ENCODE data around the gene GALNS.

The GALNS gene

DNA sequence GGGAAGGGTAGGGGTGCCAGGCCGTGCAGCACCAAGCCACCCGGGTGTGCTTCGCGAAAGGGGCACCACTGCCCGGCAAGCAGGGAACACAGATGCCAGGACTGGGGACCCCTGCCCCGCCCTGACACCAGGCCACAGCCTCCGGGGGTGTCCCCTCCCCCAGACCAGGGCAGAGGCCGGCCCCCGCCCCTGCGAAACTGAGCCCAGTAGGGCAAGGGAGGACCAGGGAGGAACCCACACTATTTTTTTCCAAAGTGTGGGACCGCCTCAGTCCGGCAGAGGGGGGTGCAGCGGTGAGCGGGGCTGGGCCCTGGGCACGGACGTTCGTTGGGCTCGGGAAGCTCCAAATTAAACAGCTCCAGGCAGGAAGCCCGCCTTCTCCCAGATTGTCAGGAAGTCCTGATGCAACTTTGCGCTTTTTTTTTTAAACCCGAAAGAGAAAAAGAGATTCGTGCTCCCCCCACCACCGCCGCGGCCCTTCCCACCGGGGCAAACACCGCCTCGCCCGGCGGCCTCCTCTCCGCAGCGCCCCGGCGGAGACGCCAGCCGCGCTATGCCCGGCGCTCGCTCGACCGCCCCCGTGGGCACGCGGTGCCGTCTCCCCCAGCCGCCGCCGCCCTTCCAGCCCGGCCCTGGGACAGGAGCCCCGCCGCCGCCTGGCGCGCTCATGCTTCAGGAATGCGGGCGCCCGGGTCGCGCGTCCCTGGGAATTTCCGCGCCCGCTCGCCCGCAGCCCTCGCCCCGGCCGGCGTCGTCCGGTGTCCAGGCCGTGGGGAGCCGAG is 72.5 kb downstream of the GALNS start:
- DNase-seq = peak; percentile 77
- in situ Hi-C loops (cut with HindIII; ENCODE audit: low pct_ligation_motif_present, low pct_unique_long_range_greater_than_20kb, low sequenced_read_pairs) = loop anchor here (10.0 kb wide), 1 partner anchor 109 kb away; no protein-coding TSS in a partner anchor

DNA sequence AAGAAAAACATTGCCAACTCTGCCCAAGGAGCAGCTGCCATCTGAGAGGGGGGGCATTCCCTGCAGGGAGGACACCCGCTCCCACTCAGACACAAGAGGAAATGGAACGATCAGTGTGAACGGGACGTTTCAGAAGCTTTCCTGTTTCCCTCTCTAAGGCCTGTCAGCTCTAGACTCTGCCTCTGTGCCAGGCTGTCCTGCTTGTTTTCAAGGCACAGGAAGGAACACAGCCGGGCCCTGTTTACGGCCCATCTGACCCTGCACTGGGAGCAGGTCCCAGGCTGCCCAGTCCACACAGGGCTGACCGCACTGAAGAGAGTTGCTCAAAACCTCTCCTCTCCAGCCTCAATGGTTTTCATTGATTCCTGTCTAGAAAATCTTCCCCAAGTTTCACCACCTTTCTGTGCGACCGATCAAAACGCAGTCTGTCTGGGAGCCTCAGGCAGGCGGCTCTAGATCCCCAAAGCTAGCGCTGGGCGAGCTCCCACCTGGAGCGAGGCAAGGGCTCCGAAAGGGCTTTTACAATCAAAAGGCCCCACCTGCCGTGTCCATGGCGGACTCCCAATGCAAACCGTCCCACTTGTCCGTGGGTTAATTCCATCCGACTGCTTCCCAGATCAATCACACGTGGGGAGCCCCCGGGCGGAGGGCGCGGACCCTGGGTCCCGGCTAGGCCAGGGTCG is 73.2 kb downstream of the GALNS start:
- no peak for DNase-seq

DNA sequence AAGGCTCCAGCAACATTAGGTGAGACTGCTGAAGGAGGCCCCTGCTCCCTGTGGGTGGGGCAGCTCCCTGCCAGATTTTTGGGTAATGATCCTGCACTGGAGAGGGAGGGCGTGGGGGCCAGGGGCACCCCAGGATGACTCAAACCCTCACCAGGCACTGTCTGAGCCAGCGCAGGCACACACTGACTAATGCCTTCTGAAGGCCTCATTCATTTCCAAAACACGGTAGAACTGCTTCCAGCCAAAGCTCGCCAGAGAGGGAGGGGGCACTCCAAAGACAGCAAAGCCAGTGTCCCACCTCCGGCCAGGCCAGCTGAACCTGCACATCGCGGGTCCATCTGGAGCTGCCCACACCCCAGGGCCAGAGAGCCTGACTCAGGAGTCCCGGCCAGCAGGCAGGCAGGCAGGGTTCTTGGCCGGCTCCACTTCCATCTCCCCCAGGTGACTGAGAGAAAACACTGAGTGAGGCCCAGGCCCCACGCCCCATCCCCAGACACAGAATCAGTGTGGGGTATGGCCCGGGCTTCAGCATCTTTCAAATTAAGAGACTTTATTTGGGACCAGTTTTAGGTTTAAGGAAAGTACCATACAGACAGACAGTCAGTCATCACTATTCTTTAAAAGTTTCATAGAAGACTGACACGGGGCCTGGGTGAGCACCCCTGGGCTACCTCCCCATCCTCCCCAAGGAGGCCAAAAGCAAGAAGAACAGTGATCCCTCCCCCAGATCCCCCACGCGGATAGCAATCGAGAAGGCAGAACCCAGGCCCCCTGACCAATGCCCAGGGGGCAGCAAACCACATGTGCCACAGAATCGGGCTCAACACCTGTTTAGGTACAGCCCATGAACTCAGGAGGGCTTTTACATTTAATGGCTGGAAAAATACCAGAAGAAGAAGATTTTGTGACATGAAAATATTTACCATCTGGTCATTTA is 74.0 kb downstream of the GALNS start:
- in situ Hi-C loops (cut with HindIII; ENCODE audit: low pct_ligation_motif_present, low pct_unique_long_range_greater_than_20kb, low sequenced_read_pairs) = loop anchor here (10.0 kb wide), 1 partner anchor 108 kb away; no protein-coding TSS in a partner anchor
- peak; percentile 65 for DNase-seq

More for the DNA sequence above, 73.2 kb downstream of the GALNS start:
- in situ Hi-C loops (cut with HindIII; ENCODE audit: low pct_ligation_motif_present, low pct_unique_long_range_greater_than_20kb, low sequenced_read_pairs) = loop anchor here (10.0 kb wide), 1 partner anchor 109 kb away; no protein-coding TSS in a partner anchor

DNA sequence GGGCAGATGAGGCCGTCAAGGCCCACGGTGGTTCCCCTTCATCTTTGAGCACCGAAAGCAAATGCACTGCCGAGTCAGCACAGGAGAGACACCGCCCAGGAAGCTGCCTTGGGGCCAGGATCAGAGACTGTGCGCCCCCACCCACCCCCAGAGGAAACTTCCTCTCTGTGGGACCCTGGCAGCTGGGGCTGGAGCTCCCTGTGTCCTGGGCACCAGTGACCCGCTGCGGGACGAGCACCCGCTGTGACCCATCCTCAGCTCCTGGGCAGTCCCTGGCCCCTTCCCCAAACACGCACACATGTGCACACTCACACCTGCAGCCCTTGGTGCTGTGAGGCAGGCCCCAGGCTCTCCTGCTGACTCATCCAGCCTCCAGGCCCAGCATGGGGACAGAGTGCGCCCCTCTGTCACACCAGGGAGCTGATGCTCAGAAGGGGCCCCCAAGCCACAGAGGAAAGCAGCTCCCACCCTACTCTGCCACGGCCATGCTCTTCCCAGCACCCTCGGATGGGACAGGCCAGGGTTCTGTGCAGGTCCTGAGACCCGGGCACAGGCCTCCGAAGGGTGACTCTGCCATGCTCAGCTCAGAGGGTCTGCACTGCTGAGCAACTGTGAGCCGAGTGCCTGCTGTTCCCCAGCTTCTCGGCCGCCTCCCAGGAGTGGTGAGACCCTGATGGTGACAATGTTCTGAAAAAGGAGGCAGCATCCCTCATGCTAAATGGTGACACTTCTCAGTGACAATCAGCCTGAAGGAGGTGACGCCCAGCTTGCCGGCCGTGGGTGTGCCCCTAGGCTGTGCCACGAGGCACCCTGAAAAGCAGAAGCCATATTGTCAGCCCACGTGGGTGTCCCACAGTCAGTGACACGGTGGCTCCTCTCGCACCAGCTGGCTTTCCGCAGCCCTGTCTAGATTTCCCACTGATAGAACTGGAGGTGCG is 75.3 kb downstream of the GALNS start:
- no peak for DNase-seq
- in situ Hi-C loops (cut with HindIII; ENCODE audit: low pct_ligation_motif_present, low pct_unique_long_range_greater_than_20kb, low sequenced_read_pairs) = loop anchor here (10.0 kb wide), 1 partner anchor 107 kb away; no protein-coding TSS in a partner anchor

DNA sequence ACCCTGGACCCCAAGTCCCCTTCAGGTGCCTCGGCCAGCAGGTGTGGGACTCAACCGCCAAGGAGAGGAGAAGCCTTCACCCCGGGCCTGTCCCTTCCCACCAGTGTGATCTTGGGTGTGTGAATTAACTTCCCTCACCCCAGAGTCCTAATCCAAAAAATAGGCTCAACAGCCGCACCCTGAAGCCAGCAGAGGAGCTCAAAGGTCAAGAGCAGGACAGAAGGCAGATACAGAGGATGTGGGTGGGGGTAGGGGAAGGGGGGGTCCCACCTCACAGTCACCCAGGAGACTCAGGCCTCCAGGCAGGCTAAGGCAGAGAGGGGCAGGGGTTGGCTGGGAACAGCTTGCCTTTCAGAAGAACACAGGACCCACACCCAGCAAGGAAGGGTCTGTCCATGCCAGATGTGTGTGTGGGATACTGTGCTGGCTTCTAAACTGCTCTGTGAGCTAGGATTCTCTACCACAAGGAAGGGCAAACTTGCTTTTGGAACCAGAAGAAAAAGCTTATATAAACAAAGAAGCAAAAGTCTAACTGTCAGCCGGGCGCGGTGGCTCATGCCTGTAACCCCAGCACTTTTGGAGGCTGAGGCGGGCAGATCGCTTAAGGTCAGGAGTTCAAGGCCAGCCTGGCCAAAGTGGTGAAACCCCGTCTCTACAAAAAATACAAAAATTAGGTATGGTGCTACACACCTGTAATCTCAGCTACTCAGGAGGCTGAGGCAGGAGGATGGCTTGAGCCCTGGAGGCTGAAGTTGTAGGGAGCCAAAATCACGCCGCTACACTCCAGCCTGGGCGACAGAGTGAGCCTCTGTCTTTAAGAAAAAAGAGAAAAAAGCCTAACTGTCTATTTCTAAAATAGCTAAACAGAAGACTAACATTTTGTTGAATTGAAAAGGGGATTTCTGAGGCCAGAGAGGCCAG is 76.3 kb downstream of the GALNS start:
- no peak for DNase-seq
- in situ Hi-C loops (cut with HindIII; ENCODE audit: low pct_ligation_motif_present, low pct_unique_long_range_greater_than_20kb, low sequenced_read_pairs) = loop anchor here (10.0 kb wide), 1 partner anchor 106 kb away; no protein-coding TSS in a partner anchor

DNA sequence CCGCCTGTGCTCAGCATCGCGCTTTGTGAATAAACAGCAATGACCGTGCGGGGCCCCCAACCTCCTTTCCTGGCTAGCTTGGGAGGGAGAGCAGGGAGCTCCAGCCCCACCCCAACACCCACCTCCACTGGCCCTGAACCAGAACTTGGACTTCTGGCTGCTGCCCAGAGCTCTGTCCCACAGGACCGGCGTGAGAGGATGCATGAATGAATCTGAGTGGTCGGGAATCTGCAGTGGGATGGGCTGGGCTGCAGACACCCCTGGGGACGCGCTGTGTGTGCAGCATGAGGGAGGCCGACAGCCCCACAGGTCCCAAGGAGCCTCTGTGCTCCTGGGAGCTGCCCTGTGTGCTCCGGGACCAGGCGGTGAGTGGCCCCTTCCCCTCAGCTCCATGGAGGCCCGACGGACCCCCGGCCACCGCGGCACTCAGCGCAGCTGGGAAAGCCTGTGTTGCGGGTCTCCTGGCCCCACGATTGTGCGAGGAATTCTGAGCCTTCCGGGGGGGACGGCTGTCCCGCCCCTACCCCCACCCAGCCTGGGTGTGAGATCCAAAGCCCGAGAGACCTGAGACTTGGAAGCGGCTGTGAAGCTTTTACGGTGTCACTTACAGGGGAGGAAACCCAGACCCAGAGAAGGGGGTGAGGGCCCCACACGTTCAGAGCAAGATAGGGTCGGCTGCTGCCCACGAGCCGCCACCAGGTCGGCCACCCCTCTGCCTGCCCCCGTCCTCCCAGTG is 77.2 kb downstream of the GALNS start:
- in situ Hi-C loops (cut with HindIII; ENCODE audit: low pct_ligation_motif_present, low pct_unique_long_range_greater_than_20kb, low sequenced_read_pairs) = loop anchor here (10.0 kb wide), 1 partner anchor 105 kb away; no protein-coding TSS in a partner anchor

DNA sequence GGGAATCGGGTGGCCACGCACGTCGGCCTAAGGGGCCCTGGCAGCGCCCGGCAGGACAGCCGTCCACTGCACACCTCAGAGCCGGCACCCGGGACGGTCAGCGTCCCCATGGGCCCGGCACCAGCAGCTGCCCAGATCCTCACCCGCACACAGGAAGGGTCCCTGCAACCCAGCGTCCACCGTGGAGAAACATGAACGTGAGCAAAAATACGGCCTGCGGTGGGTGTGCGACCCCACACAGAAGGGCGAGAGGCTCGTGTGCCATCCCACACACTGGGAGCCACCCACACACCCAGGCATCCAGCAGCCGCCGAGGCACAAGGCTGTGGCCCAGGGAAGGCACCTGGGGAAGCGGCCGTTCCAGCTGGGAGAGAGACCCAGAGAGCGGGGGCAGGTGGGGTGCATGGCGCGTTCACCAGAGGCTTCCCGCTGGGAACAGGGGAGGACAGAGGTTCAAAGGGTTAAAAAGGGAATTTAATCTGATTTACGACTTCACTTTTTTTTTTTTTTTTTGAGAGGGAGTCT is 78.1 kb downstream of the GALNS start:
- in situ Hi-C loops (cut with HindIII; ENCODE audit: low pct_ligation_motif_present, low pct_unique_long_range_greater_than_20kb, low sequenced_read_pairs) = no loop called here
- no peak for DNase-seq

More for the DNA sequence above, 77.2 kb downstream of the GALNS start:
- DNase-seq = no peak

DNA sequence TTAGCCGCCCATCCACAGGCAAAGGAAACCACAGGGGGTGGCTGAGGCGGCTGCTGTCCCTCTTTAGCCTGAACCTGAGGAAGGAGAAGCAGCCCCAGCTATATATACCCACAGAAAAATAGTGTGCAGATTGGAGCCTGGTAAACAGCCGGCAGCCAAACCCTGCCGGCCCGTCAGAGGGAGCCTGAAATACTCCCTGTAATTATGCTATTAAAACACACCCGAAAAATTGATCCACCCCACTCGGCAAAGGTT is 78.5 kb downstream of the GALNS start:
- DNase-seq = no peak
- in situ Hi-C loops (cut with HindIII; ENCODE audit: low pct_ligation_motif_present, low pct_unique_long_range_greater_than_20kb, low sequenced_read_pairs) = no loop called here

DNA sequence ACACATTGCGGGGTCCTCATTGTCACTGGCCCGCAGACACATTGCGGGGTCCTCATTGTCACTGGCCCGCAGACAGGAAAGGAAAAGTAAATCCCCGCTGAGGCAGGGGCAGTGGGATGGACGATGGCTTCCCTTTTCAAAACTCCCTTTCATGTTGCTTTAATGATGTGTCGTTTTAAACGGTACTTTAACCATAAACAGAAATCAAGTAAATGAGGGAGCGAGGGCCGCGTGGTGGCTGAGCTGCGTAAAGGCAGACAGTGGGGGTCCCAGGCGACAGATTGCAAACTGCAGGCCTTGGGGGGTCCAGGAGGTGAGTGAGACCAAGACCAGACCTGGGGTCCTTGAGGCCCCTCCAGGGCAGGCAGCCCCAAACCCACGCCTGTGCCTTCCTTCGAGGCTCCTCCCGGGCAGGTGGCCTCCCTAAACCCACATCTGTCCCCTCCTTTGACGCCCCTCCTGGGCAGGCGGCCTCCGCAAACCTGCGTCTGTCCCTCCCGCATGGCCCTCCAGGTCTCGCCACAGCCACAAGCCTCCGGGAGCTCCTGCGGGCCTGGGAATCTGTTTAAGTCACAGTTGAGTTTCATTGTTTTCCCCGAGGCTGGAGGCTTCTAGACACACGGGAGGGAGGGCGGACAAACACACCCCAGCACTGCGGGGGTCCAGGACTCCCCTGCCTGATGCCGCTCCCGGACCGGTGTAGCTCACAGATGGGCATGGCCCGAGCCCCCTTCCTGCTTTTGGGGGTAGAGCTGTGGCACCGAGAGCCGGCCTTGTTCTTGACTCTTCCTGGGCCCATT is 79.1 kb downstream of the GALNS start:
- in situ Hi-C loops (cut with HindIII; ENCODE audit: low pct_ligation_motif_present, low pct_unique_long_range_greater_than_20kb, low sequenced_read_pairs) = no loop called here
- no peak for DNase-seq

DNA sequence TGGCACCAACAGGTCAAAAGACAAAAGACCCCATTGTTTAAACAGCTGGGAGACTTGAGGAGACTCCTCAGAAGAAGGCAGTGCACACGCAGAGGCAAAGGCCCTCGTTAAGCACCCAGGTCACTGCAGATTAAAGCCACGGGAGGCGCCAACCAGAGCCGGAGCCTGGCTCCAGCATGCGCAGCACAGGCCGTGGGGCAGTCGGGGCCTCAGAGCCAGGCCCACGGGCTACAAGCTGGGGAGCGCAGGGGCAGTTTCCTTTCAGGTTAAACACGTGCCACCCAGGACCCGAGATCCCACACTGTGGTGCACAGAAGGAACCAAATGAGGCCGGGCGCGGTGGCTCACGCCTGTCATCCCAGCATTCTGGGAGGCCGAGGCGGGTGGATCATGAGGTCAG is 80.9 kb downstream of the GALNS start:
- DNase-seq = no peak
- in situ Hi-C loops (cut with HindIII; ENCODE audit: low pct_ligation_motif_present, low pct_unique_long_range_greater_than_20kb, low sequenced_read_pairs) = no loop called here

DNA sequence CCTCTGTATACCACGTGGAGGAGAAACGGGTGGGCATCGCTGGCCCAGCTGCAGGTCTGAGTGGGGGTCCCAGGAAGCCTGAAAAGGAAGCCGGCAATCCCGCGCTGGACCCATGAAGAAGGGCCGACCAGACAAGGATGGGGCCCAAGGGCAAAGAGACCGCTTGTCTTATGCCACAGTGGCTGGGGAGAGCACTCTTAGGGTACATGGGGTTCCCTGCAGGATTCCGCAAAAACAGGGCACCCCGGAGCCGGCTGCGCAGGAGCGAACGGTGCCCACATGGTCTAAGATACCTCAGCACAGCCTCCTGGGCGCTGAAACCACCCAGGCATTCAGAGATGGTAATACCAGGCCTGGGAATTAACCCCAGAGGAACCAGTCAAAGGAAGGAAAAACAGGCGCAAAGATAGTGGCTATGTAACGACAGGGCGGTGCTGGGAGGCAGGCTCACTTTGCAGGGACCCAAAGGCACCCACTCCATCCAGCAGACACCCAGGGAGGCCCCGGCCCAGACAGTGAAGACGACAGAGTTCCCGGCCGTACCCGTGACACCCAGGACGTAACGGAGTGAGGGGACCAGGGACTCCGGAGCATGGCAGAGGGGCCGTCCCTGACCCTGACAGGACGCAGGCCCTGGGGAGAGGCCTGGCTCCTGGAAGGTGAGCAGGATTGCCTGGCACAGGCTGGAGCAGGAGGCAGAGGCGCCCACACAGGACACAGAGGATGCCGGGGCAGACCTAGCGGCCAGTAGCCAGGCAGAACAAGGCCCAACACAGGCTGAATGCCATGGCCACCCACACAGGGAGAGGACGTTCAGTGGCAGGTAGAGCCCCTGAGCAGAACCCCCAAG is 82.0 kb downstream of the GALNS start:
- in situ Hi-C loops (cut with HindIII; ENCODE audit: low pct_ligation_motif_present, low pct_unique_long_range_greater_than_20kb, low sequenced_read_pairs) = loop anchor here (25.0 kb wide), 1 partner anchor 88 kb away; the partner anchor contains the start of genes GALNS, PABPN1L and TRAPPC2L
- DNase-seq = no peak

DNA sequence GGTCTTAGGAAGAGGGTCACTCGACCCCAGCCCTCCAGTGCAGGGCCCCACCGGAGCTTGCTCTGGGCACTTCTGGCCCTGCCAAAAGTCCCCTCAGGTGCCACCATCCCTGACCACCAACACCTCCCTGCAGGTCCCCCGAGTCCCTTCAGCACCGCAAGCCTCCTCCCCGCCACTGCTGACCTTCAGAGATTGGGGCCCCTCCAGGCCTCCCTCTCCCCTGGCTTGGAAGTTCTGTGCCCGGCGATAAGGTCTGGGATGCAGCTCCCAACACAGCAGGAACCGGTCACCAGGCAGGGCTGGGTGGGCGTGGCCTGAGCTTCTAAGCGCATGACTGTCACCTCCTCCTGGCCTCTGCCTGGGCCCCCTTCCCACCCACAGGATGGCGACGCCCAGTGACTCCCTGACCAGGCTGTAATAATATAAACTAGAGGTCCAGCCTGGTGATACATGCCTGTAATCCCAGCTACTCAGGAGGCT is 82.9 kb downstream of the GALNS start:
- in situ Hi-C loops (cut with HindIII; ENCODE audit: low pct_ligation_motif_present, low pct_unique_long_range_greater_than_20kb, low sequenced_read_pairs) = loop anchor here (25.0 kb wide), 1 partner anchor 88 kb away; the partner anchor contains the start of genes GALNS, PABPN1L and TRAPPC2L
- DNase-seq = peak; percentile 46

DNA sequence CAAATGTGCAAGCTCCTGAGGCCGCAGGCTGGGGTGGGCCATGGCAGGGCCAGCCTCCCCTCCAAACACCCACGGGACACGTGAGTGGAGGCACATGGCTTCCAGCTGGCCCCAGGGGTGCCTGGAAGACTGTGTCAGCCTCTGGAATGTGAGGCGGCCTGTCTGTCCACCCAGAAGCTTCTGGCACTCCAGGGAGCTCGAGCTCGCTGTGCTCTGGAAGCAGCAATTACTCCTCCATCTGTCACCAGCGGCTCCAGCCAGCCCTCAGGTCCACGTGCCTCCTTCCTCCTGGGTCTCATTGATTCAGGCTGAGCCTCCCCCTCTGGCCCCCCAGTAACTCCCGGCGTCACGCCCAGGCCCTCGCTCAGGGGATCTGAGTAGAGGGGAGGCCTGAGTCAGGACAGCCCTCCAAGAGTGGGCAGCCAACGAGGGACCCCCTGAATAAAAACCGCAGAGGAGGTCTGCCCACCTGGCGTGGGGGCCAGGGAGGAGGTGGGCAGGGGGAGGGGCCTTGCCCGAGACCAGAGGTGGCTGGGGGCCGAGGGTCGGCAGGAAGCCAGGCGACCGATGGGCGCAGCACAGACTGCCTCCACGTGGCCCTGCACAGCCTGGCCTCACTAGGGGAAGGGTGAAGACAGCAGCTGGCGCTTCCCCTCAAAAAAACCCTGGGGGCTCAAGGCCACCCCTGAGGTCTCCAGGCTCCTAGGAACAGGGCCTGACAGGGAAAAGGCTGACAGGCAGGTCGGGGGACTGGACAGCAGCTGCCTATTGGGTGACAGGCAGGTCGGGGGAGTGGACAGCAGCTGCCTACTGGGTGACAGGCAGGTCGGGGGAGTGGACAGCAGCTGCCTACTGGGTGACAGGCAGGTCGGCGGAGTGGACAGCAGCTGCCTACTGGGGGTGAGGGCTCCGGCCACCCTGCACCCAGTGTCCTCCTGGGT is 83.6 kb downstream of the GALNS start:
- DNase-seq = peak; percentile 65
- in situ Hi-C loops (cut with HindIII; ENCODE audit: low pct_ligation_motif_present, low pct_unique_long_range_greater_than_20kb, low sequenced_read_pairs) = loop anchor here (25.0 kb wide), 1 partner anchor 89 kb away; the partner anchor contains the start of genes GALNS, PABPN1L and TRAPPC2L
